Trophoblast cell (in vitro differentiated cells and primary cell): ENCODE measurements around the gene B4GALNT1.

Experiments
- DNase-seq, 2 donors: peaks; one replicate each; pipeline ENCODE4 v3.0.0-alpha.2; 2016
- H2AFZ ChIP-seq: 2 replicates; pipeline ENCODE4 v1.6.1; 2013; ENCODE audit warnings: low read length, moderate library complexity, mild to moderate bottlenecking; ENCODE audit not compliant: insufficient read depth, poor library complexity
- H2AK5ac ChIP-seq: 2 replicates; pipeline ENCODE4 v1.6.1; 2013; ENCODE audit warnings: mild to moderate bottlenecking, low read length
- H2BK120ac ChIP-seq: 2 replicates; pipeline ENCODE4 v1.6.1; 2013; ENCODE audit warnings: low read length, mild to moderate bottlenecking, moderate library complexity; ENCODE audit not compliant: insufficient read depth, poor library complexity
- H2BK12ac ChIP-seq: 2 replicates; pipeline ENCODE4 v1.6.1; 2013; ENCODE audit warnings: mild to moderate bottlenecking, low read length, moderate library complexity
- H2BK5ac ChIP-seq: 2 replicates; pipeline ENCODE4 v1.6.1; 2013; ENCODE audit warnings: low read length, low read depth, moderate library complexity, mild to moderate bottlenecking; ENCODE audit not compliant: poor library complexity
- H3K14ac ChIP-seq: 2 replicates; pipeline ENCODE4 v1.6.1; 2013; ENCODE audit warnings: mild to moderate bottlenecking, low read length
- H3K18ac ChIP-seq: 2 replicates; pipeline ENCODE4 v1.6.1; 2013; ENCODE audit warnings: mild to moderate bottlenecking, low read length
- H3K23ac ChIP-seq: 2 replicates; pipeline ENCODE4 v1.6.1; 2013; ENCODE audit warnings: low read length
- H3K27ac ChIP-seq: 2 replicates; pipeline ENCODE4 v1.5.1; 2013; ENCODE audit warnings: low read depth, mild to moderate bottlenecking, inconsistent platforms, low read length, moderate library complexity
- H3K27me3 ChIP-seq: 2 replicates; pipeline ENCODE4 v1.6.1; 2013; ENCODE audit warnings: inconsistent platforms, mild to moderate bottlenecking, low read length, moderate library complexity; ENCODE audit not compliant: insufficient read depth
- H3K36me3 ChIP-seq, 2 experiments: 1 replicate in 1 of 2; 2 replicates in 1 of 2; pipeline ENCODE4 v1.6.1; 2013; ENCODE audit warnings: low read length in 2 of 2, mild to moderate bottlenecking in 2 of 2, moderate library complexity in 1 of 2; ENCODE audit not compliant: insufficient read depth in 2 of 2, control insufficient read depth in 1 of 2
- H3K4ac ChIP-seq: 2 replicates; pipeline ENCODE4 v1.6.1; 2013; ENCODE audit warnings: low read depth, mild to moderate bottlenecking, low read length, moderate library complexity
- H3K4me1 ChIP-seq, 2 experiments: 1 replicate in 1 of 2; 2 replicates in 1 of 2; pipeline ENCODE4 v1.6.1; 2013; ENCODE audit warnings: low read length in 2 of 2, mild to moderate bottlenecking in 2 of 2, moderate library complexity in 1 of 2; ENCODE audit not compliant: insufficient read depth in 2 of 2, control insufficient read depth in 1 of 2
- H3K4me2 ChIP-seq: 2 replicates; pipeline ENCODE4 v1.6.1; 2013; ENCODE audit warnings: inconsistent platforms, mild to moderate bottlenecking, low read length, moderate library complexity
- H3K4me3 ChIP-seq: 2 replicates; pipeline ENCODE4 v1.5.1; 2013; ENCODE audit warnings: mild to moderate bottlenecking, low read depth, low read length, inconsistent platforms
- H3K79me1 ChIP-seq: one replicate; pipeline ENCODE4 v1.6.1; 2013; ENCODE audit warnings: low read length
- H3K79me2 ChIP-seq: 2 replicates; pipeline ENCODE4 v1.6.1; 2013; ENCODE audit warnings: low read length, mild to moderate bottlenecking; ENCODE audit not compliant: control insufficient read depth, insufficient read depth, poor library complexity
- H3K9ac ChIP-seq: 2 replicates; pipeline ENCODE4 v1.6.1; 2013; ENCODE audit warnings: mild to moderate bottlenecking, low read length
- H3K9me3 ChIP-seq: 2 replicates; pipeline ENCODE4 v1.6.1; 2013; ENCODE audit warnings: low read depth, mild to moderate bottlenecking, control low read depth, inconsistent platforms, low read length; ENCODE audit not compliant: insufficient read depth
- H4K12ac ChIP-seq: 2 replicates; pipeline ENCODE4 v1.6.1; 2013; ENCODE audit warnings: low read depth, mild to moderate bottlenecking, low read length, moderate library complexity
- H4K8ac ChIP-seq: 2 replicates; pipeline ENCODE4 v1.6.1; 2013; ENCODE audit warnings: low read depth, mild to moderate bottlenecking, low read length, moderate library complexity
- H4K91ac ChIP-seq: one replicate; pipeline ENCODE4 v1.6.1; 2013; ENCODE audit warnings: low read depth, mild to moderate bottlenecking, low read length, moderate library complexity
- WGBS: extraction: QIAGEN DNeasy Blood & Tissue Kit; methylation state at CpG from one replicate; pipeline ENCODE4 v1.1.7; 2013; ENCODE audit warnings: missing lambda C conversion rate; ENCODE audit not compliant: insufficient read length, insufficient coverage; ENCODE audit errors: extremely low coverage; 5-methylcytosine and 5-hydroxymethylcytosine counted together

Gene B4GALNT1

DNA sequence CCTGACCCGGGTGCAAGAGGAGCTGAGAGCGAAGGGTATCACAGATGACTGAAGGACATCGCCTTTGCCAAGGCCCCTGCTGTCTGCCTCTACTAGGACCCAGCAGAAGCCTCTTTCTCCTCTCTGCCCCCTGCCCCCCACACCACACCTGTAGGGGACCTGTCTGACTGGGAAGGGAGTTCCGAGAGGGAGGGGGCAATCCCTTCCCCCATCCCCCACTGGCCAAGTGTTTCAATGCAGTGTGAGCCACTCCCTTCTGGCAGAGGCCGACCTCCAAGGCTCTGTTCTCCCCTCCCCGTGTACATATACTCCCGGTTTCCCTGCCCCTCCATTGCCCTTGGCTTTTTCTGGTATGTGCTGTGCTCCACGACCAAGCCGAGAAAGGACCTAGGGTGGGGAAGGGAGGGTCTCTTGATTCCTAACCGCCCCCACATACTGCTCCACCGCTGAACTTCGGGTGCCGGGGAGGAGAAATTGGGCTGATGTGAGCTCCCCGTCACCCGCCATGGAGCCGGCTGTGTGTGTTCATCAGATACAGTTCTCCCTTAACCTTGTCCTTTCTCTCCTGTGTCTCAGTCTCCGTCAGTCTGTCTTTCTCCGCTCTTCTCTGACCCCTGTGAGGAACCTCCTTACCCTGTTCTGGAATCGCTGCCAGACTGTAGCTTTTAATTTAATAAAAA, 23.8 kb downstream of the B4GALNT1 start:
- no peak overlapping the region for H2AFZ ChIP-seq
- no CpG with 5 or more reads among the region's 19 CpGs for WGBS
- no peak overlapping the region for H3K27ac ChIP-seq
- H3K18ac ChIP-seq, result no peak overlapping the region
- H3K9ac ChIP-seq, result no peak overlapping the region
- H3K4ac ChIP-seq, result no peak overlapping the region
- H4K8ac ChIP-seq, result no peak overlapping the region
- H3K4me1 ChIP-seq, result peaks cover 9 to 14% of the 10 kb centered on the region in 2 experiments
- no peak overlapping the region for H2AK5ac ChIP-seq
- no peak overlapping the region for H3K23ac ChIP-seq
- H3K79me2 ChIP-seq, result peaks cover 3% of the 10 kb centered on the region
- H4K91ac ChIP-seq, result no peak overlapping the region
- H3K9me3 ChIP-seq, result peaks cover 2% of the 10 kb centered on the region
- H3K4me2 ChIP-seq, result no peak overlapping the region
- H3K14ac ChIP-seq, result no peak overlapping the region
- DNase-seq, result no peak
- no peak overlapping the region for H3K4me3 ChIP-seq
- H2BK120ac ChIP-seq, result no peak overlapping the region
- H2BK5ac ChIP-seq, result no peak overlapping the region
- H4K12ac ChIP-seq, result no peak overlapping the region
- peaks cover 15% of the 10 kb centered on the region for H3K27me3 ChIP-seq
- H2BK12ac ChIP-seq, result no peak overlapping the region
- peaks cover 13% of the 10 kb centered on the region for H3K79me1 ChIP-seq
- H3K36me3 ChIP-seq, result peaks cover 0 to 7% of the 10 kb centered on the region in 2 experiments

DNA sequence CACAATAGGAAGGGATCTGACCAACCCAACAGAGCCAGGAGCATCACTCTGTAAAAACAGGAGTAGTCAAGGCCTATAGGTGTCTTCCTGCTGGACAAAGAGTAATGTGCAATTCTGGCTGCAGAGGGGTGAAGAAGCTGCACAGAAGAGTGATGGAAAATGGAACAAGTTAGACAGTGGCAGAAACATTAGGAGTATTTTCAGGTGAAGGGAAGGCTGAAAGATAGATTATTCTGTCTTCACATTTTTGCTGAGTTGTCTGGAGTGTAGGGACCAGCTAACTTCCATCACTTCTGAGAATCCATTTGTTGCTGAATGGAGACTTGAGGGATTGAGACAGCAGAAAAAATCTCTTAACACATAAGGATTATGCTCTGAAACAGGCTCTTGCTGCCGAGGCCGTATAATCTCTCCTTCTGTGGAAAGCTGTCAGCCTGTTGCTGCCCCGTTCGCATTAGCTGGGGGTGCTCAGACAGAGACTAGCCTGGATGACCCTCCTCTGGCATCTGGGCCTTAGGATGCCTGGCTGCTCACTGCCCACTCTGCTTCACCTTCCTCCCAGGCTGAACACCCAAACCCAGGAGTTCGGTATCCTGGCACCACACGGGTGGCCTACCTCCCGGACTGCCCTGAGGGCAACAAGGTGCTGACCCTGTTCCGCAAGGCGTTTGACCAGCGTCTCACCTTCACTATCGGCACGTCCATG, 24.9 kb downstream of the B4GALNT1 start:
- H3K27ac ChIP-seq, result no peak overlapping the region
- H4K91ac ChIP-seq, result no peak overlapping the region
- no peak overlapping the region for H4K8ac ChIP-seq
- H3K14ac ChIP-seq, result no peak overlapping the region
- no peak overlapping the region for H3K4ac ChIP-seq
- H3K18ac ChIP-seq, result no peak overlapping the region
- H2BK120ac ChIP-seq, result no peak overlapping the region
- H4K12ac ChIP-seq, result no peak overlapping the region
- H3K4me2 ChIP-seq, result no peak overlapping the region
- no peak overlapping the region for H2AK5ac ChIP-seq
- no peak overlapping the region for H2BK5ac ChIP-seq
- H3K23ac ChIP-seq, result no peak overlapping the region
- peaks cover 0 to 7% of the 10 kb centered on the region in 2 experiments for H3K36me3 ChIP-seq
- H3K4me1 ChIP-seq, result peaks cover 14 to 22% of the 10 kb centered on the region in 2 experiments
- DNase-seq, result no peak
- H3K27me3 ChIP-seq, result peaks cover 15% of the 10 kb centered on the region
- H3K4me3 ChIP-seq, result no peak overlapping the region
- peaks cover 3% of the 10 kb centered on the region for H3K79me2 ChIP-seq
- no peaks in the 10 kb centered on the region for H3K9me3 ChIP-seq
- WGBS, result no CpG with 5 or more reads among the region's 12 CpGs
- H2BK12ac ChIP-seq, result no peak overlapping the region
- peaks cover 13% of the 10 kb centered on the region for H3K79me1 ChIP-seq
- H2AFZ ChIP-seq, result no peak overlapping the region
- no peak overlapping the region for H3K9ac ChIP-seq

- peaks cover 3% of the 10 kb centered on the region for H3K79me2 ChIP-seq
Observed at GRCh38 chr12:57606821-57607220, 26.2 kb downstream of the B4GALNT1 start.

GRCh38 chr12:57606399-57606798, 26.6 kb downstream of the B4GALNT1 start:
- Histone ChIP-seq H4K12ac (no peak overlapping the region), H2BK12ac (no peak overlapping the region), H3K27me3 (peaks cover 11% of the 10 kb centered on the region), H3K79me2 (peaks cover 3% of the 10 kb centered on the region), H3K18ac (no peak overlapping the region), H3K4ac (no peak overlapping the region), H3K23ac (no peak overlapping the region), H3K36me3 (peaks cover 12 to 14% of the 10 kb centered on the region in 2 experiments), H2AFZ (no peak overlapping the region), H2BK120ac (no peak overlapping the region), H4K8ac (no peak overlapping the region), H3K4me1 (peaks cover 14 to 22% of the 10 kb centered on the region in 2 experiments), H3K27ac (no peak overlapping the region), H3K79me1 (peaks cover 12% of the 10 kb centered on the region), H3K9ac (no peak overlapping the region), H3K4me3 (no peak overlapping the region), H3K9me3 (peaks cover 1% of the 10 kb centered on the region), H2AK5ac (no peak overlapping the region), H3K14ac (no peak overlapping the region), H3K4me2 (no peak overlapping the region), H4K91ac (no peak overlapping the region), H2BK5ac (no peak overlapping the region)
- no CpG with 5 or more reads among the region's 2 CpGs for WGBS
- DNase-seq, result no peak

More at GRCh38 chr12:57606821-57607220, 26.2 kb downstream of the B4GALNT1 start:
- H3K23ac ChIP-seq, result no peak overlapping the region
- H3K4me2 ChIP-seq, result no peak overlapping the region
- H2BK120ac ChIP-seq, result no peak overlapping the region
- no peak overlapping the region for H3K18ac ChIP-seq
- H3K27ac ChIP-seq, result no peak overlapping the region
- no peak overlapping the region for H3K4ac ChIP-seq
- H3K79me1 ChIP-seq, result peaks cover 13% of the 10 kb centered on the region
- no peak overlapping the region for H4K8ac ChIP-seq
- H4K12ac ChIP-seq, result no peak overlapping the region
- H3K27me3 ChIP-seq, result peaks cover 11% of the 10 kb centered on the region
- H3K14ac ChIP-seq, result no peak overlapping the region
- no CpG with 5 or more reads among the region's 11 CpGs for WGBS
- H3K4me3 ChIP-seq, result no peak overlapping the region
- peaks cover 14 to 22% of the 10 kb centered on the region in 2 experiments for H3K4me1 ChIP-seq
- H3K36me3 ChIP-seq, result peaks cover 11% of the 10 kb centered on the region in 2 experiments
- no peak for DNase-seq
- H4K91ac ChIP-seq, result no peak overlapping the region
- peaks cover 1% of the 10 kb centered on the region for H3K9me3 ChIP-seq
- no peak overlapping the region for H2AK5ac ChIP-seq
- no peak overlapping the region for H2BK12ac ChIP-seq
- no peak overlapping the region for H2AFZ ChIP-seq
- H2BK5ac ChIP-seq, result no peak overlapping the region
- H3K9ac ChIP-seq, result no peak overlapping the region
